Loucy (cell line): Measurements from ENCODE around the gene ALK.

Experiments used
- EZH2phosphoT487 ChIP-seq: fragments of 200-600 bp; IDR thresholded peaks from 2 replicates; pipeline ENCODE4 v1.6.1; 2018; ENCODE audit warnings: antibody characterized with exemption, mild to moderate bottlenecking, moderate library complexity, borderline replicate concordance
- TF ChIP-seq, protein P1 (sequence below): fragments of 200-600 bp; sonication (generic); conservative IDR thresholded peaks from 2 replicates; pipeline ENCODE4 v1.5.1; 2014; ENCODE audit warnings: mild to moderate bottlenecking, antibody characterized with exemption, low read length

DNA sequence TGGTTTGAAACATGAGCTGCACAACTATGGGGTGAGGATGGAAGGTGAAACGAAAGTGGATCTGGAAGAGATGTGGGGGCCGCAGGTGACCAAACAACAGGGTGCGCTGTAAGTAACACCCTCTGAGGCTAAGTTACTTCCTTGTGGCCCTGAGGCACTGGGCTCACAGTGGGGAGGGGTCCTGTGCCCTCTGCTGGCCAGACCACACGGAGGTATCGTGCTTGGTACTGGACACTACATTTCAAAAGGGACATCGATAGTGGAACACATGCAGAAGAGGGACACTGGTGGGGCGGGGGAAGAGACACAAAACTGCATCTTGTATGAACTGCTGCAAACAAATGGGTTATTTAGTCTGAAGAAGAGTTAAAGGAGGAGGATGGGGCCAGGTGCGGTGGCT lies 695.6 kb downstream of the ALK start:
- TF ChIP-seq, protein P1, sequence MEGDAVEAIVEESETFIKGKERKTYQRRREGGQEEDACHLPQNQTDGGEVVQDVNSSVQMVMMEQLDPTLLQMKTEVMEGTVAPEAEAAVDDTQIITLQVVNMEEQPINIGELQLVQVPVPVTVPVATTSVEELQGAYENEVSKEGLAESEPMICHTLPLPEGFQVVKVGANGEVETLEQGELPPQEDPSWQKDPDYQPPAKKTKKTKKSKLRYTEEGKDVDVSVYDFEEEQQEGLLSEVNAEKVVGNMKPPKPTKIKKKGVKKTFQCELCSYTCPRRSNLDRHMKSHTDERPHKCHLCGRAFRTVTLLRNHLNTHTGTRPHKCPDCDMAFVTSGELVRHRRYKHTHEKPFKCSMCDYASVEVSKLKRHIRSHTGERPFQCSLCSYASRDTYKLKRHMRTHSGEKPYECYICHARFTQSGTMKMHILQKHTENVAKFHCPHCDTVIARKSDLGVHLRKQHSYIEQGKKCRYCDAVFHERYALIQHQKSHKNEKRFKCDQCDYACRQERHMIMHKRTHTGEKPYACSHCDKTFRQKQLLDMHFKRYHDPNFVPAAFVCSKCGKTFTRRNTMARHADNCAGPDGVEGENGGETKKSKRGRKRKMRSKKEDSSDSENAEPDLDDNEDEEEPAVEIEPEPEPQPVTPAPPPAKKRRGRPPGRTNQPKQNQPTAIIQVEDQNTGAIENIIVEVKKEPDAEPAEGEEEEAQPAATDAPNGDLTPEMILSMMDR, result no peak; the same call in 1 of the 2 replicates
- no peak for TF ChIP-seq EZH2phosphoT487
